ENCODE measurements around the gene FAM107B. TPM values are rescaled to one million over a fixed set of nuclear protein-coding genes. Genes with fewer than 3 reads are reported as not detected.
"Not testable (repeated sequence)": the region's sequence is repeated elsewhere in the genome, so short reads cannot be mapped to it uniquely, and the experiment has no call there.

FAM107B gene
- total and polyA plus RNA-seq, 12 donors: 16.0 to 81.7 (median 50.5) TPM

GRCh38 chr10:14660831-14661230, 113.9 kb downstream of the FAM107B start:
- no peak for DNase-seq
- no peak overlapping the region for H3K27ac ChIP-seq
- no peaks in the 10 kb centered on the region for H3K36me3 ChIP-seq (replicated peaks in 1 of 2)
- no peaks in the 10 kb centered on the region for H3K9me3 ChIP-seq (replicated peaks in 1 of 3)
- no peaks in the 10 kb centered on the region for H3K27me3 ChIP-seq
- no peak for TF ChIP-seq POLR2A (IDR thresholded peaks at IDR 0.05)
- TF ChIP-seq CTCF (IDR thresholded peaks at IDR 0.05): no peak
- 77 to 90% (median 87%) methylated on average over 3 of the region's 3 CpGs for WGBS, 4 donors
- H3K4me1 ChIP-seq (replicated peaks in 1 of 2): peaks cover 6 to 11% of the 10 kb centered on the region in 2 donors
- no peak overlapping the region for H3K4me3 ChIP-seq
- intact Hi-C loops (cut with DNase I): no loop called here

GRCh38 chr10:14659626-14660196, 115.0 kb downstream of the FAM107B start:
- Histone ChIP-seq H3K36me3 (replicated peaks in 1 of 2) (no peaks in the 10 kb centered on the region), H3K4me1 (replicated peaks in 1 of 2) (peaks cover 6 to 11% of the 10 kb centered on the region in 2 donors), H3K9me3 (replicated peaks in 1 of 3) (no peaks in the 10 kb centered on the region), H3K27ac (no peak overlapping the region), H3K27me3 (no peaks in the 10 kb centered on the region), H3K4me3 (no peak overlapping the region)
- TF ChIP-seq CTCF (IDR thresholded peaks at IDR 0.05) (no peak), POLR2A (IDR thresholded peaks at IDR 0.05) (no peak)
- WGBS, 4 donors: 63 to 85% (median 75%) methylated on average over 7 of the region's 7 CpGs
- intact Hi-C loops (cut with DNase I): no loop called here
- DNase-seq: peak in 4 of 7 donors; percentile 27 to 37 (median 34)

GRCh38 chr10:14659137-14659536, 115.6 kb downstream of the FAM107B start:
- H3K4me3 ChIP-seq; H3K36me3 ChIP-seq (replicated peaks in 1 of 2); intact Hi-C loops (cut with DNase I); H3K27ac ChIP-seq; H3K9me3 ChIP-seq (replicated peaks in 1 of 3); H3K27me3 ChIP-seq; DNase-seq: not testable (repeated sequence)
- 86 to 94% (median 92%) methylated on average over 6 of the region's 6 CpGs for WGBS, 4 donors
- peaks cover 6 to 17% of the 10 kb centered on the region in 2 donors for H3K4me1 ChIP-seq (replicated peaks in 1 of 2)

- intact Hi-C loops (cut with DNase I): no loop called here
- Histone ChIP-seq H3K36me3 (replicated peaks in 1 of 2) (no peaks in the 10 kb centered on the region), H3K27ac (peak overlapping the region in 1 of 5 donors; percentile 36), H3K4me1 (replicated peaks in 1 of 2) (peaks cover 6 to 23% of the 10 kb centered on the region in 2 donors), H3K9me3 (replicated peaks in 1 of 3) (no peaks in the 10 kb centered on the region), H3K27me3 (no peaks in the 10 kb centered on the region), H3K4me3 (no peak overlapping the region)
- WGBS, 4 donors: 37 to 48% (median 44%) methylated on average over 7 of the region's 7 CpGs
- TF ChIP-seq POLR2A (IDR thresholded peaks at IDR 0.05): no peak
- TF ChIP-seq CTCF (IDR thresholded peaks at IDR 0.05): no peak
- DNase-seq: no peak
Measured at GRCh38 chr10:14658331-14659127, 116.2 kb downstream of the FAM107B start.

All from adrenal gland (tissue), 12 donors.